ENCODE results near the gene KCTD1.

GRCh38 chr18:26495287-26495686 is 53.1 kb downstream of the KCTD1 start:
- TF ChIP-seq CTCF (conservative IDR thresholded peaks at IDR 0.05) (no peak), EZH2 (IDR thresholded peaks at IDR 0.05; ENCODE audit: low read depth) (no peak)

Data from PC-9 (cell line).